Tibial nerve (tissue), 4 donors: ENCODE data around the gene TYRO3. TPM values are rescaled to one million over a fixed set of nuclear protein-coding genes. Genes with fewer than 3 reads are reported as not detected.
A peak's percentile ranks its signal among the peaks of the same experiment; 100 is the strongest.

Experiments used
- DNase-seq, 2 donors: peaks; one replicate each; pipeline ENCODE4 v3.0.0-alpha.2; 2019; ENCODE audit warnings: low spot score in 2 of 2
- H3K27ac ChIP-seq, 4 donors: fragments of 200-600 bp; sonication (generic) in 3 of 4; one replicate each; pipeline ENCODE4 v1.5.1; 2017 to 2019; ENCODE audit warnings: mild to moderate bottlenecking in 1 of 4
- H3K27me3 ChIP-seq, 2 donors: fragments of 200-600 bp; sonication (generic) in 1 of 2; one replicate each; pipeline versions ENCODE4 v1.5.1 to v1.6.0; 2017 to 2019
- H3K36me3 ChIP-seq, 3 donors: fragments of 200-600 bp; sonication (generic); one replicate each; pipeline ENCODE4 v1.5.1; 2018 to 2019
- H3K4me1 ChIP-seq, 4 donors: fragments of 200-600 bp; sonication (generic) in 3 of 4; one replicate each; pipeline ENCODE4 v1.5.1; 2017 to 2019
- H3K4me3 ChIP-seq, 4 donors: fragments of 200-600 bp; sonication (generic) in 3 of 4; one replicate each; pipeline ENCODE4 v1.5.1; 2017 to 2019; ENCODE audit warnings: mild to moderate bottlenecking in 1 of 4, moderate library complexity in 1 of 4
- H3K9me3 ChIP-seq, 4 donors: fragments of 200-600 bp; sonication (generic) in 3 of 4; one replicate each; pipeline ENCODE4 v1.5.1; 2017 to 2019
- EP300 ChIP-seq, 2 donors: sonication (generic); formaldehyde crosslinking; IDR thresholded peaks; one replicate each; pipeline ENCODE4 v1.6.1; 2017; ENCODE audit warnings: antibody characterized with exemption in 2 of 2, mild to moderate bottlenecking in 1 of 2
- POLR2A ChIP-seq, 2 donors: fragments of 450-650 bp; IDR thresholded peaks; one replicate each; pipeline ENCODE4 v1.6.1; 2017; ENCODE audit warnings: antibody characterized with exemption in 2 of 2, mild to moderate bottlenecking in 2 of 2, moderate library complexity in 2 of 2
- WGBS, 2 donors: methylation state at CpG; one replicate each; pipeline ENCODE4 v1.1.5; 2018; 5-methylcytosine and 5-hydroxymethylcytosine counted together
- total RNA-seq, 4 donors: library from RNA; depleted of rRNA; stranded (reverse); fragments of >200 nt; gene quantifications; one replicate each; pipeline ENCODE4 v1.1.0, GENCODE V29; 2016
- TF ChIP-seq, protein P1 (sequence below), 5 experiments: fragments of 200-600 bp in 3 of 5; fragments of 450-650 bp in 2 of 5; sonication (generic) in 3 of 5; IDR thresholded peaks; one replicate each; pipeline ENCODE4 v1.5.1; 2016 to 2019; ENCODE audit warnings: antibody characterized with exemption in 5 of 5, mild to moderate bottlenecking in 3 of 5, moderate library complexity in 2 of 5

TYRO3 gene
- total RNA-seq, 4 donors from 2014 or later, result 21.0 to 28.5 (median 23.9) TPM

DNA sequence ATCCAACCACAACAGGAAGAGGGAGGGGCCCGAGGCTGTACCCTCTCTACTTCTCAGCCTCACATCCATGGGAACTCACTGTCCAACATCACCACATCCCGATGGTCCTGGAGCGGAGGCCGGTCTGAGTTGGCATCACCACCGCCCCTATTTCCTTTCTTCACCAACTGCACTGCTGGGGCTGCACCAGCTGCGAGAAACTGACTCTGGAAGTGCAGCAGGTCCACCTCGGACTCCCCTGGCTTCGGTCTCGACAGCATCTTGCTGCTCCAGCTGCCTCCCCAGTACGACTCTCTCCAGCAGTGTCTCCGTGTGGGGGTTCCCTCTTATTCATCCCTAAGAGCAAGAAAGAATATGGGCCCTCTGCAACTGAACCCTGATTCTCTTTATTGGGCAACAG lies 22.1 kb upstream of the TYRO3 start:
- WGBS, 2 donors, result 90 to 97% methylated on average over 11 of the region's 11 CpGs
- H3K27ac ChIP-seq, result no peak overlapping the region
- H3K9me3 ChIP-seq, result no peaks in the 10 kb centered on the region
- no peak overlapping the region for H3K4me3 ChIP-seq
- H3K27me3 ChIP-seq, result no peaks in the 10 kb centered on the region
- H3K4me1 ChIP-seq, result no peaks in the 10 kb centered on the region
- no peak for TF ChIP-seq POLR2A (IDR thresholded peaks at IDR 0.05)
- no peak for TF ChIP-seq EP300 (IDR thresholded peaks at IDR 0.05)
- TF ChIP-seq, protein P1, sequence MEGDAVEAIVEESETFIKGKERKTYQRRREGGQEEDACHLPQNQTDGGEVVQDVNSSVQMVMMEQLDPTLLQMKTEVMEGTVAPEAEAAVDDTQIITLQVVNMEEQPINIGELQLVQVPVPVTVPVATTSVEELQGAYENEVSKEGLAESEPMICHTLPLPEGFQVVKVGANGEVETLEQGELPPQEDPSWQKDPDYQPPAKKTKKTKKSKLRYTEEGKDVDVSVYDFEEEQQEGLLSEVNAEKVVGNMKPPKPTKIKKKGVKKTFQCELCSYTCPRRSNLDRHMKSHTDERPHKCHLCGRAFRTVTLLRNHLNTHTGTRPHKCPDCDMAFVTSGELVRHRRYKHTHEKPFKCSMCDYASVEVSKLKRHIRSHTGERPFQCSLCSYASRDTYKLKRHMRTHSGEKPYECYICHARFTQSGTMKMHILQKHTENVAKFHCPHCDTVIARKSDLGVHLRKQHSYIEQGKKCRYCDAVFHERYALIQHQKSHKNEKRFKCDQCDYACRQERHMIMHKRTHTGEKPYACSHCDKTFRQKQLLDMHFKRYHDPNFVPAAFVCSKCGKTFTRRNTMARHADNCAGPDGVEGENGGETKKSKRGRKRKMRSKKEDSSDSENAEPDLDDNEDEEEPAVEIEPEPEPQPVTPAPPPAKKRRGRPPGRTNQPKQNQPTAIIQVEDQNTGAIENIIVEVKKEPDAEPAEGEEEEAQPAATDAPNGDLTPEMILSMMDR (IDR thresholded peaks at IDR 0.05), result no peak
- no peak for DNase-seq
- peaks cover 0 to 54% (median 12%) of the 10 kb centered on the region in 3 donors for H3K36me3 ChIP-seq

- Histone ChIP-seq H3K4me1 (peaks cover 0 to 12% (median 3%) of the 10 kb centered on the region in 4 donors), H3K36me3 (no peaks in the 10 kb centered on the region), H3K4me3 (peak overlapping the region; percentile 66 to 80 (median 72)), H3K27ac (peak overlapping the region in 3 of 4 donors; percentile 74 to 80 (median 77)), H3K9me3 (no peaks in the 10 kb centered on the region), H3K27me3 (no peaks in the 10 kb centered on the region)
- no peak for TF ChIP-seq POLR2A (IDR thresholded peaks at IDR 0.05)
- no peak for DNase-seq
- 9 to 11% methylated on average over 8 of the region's 8 CpGs for WGBS, 2 donors
These were observed 15.5 kb upstream of the TYRO3 start for GRCh38 chr15:41543521-41543870.

GRCh38 chr15:41544650-41545015 lies 14.4 kb upstream of the TYRO3 start:
- H3K27ac ChIP-seq, result peak overlapping the region in 1 of 4 donors; percentile 80
- no peaks in the 10 kb centered on the region for H3K27me3 ChIP-seq
- no peaks in the 10 kb centered on the region for H3K9me3 ChIP-seq
- 78% methylated on average over 11 to 15 of the region's 15 CpGs for WGBS, 2 donors
- no peak for DNase-seq
- peak overlapping the region; percentile 66 to 80 (median 72) for H3K4me3 ChIP-seq
- peaks cover 0 to 12% (median 3%) of the 10 kb centered on the region in 4 donors for H3K4me1 ChIP-seq
- TF ChIP-seq EP300 (IDR thresholded peaks at IDR 0.05) (no peak), POLR2A (IDR thresholded peaks at IDR 0.05) (no peak)
- TF ChIP-seq, protein P1 (IDR thresholded peaks at IDR 0.05), result no peak
- no peaks in the 10 kb centered on the region for H3K36me3 ChIP-seq

GRCh38 chr15:41545218-41545617 lies 13.8 kb upstream of the TYRO3 start:
- TF ChIP-seq EP300 (IDR thresholded peaks at IDR 0.05) (no peak), POLR2A (IDR thresholded peaks at IDR 0.05) (no peak)
- TF ChIP-seq, protein P1 (IDR thresholded peaks at IDR 0.05), result no peak
- 95 to 96% methylated on average over 3 of the region's 3 CpGs for WGBS, 2 donors
- Histone ChIP-seq H3K9me3 (no peaks in the 10 kb centered on the region), H3K27ac (no peak overlapping the region), H3K4me1 (peaks cover 0 to 12% (median 3%) of the 10 kb centered on the region in 4 donors), H3K4me3 (no peak overlapping the region), H3K27me3 (no peaks in the 10 kb centered on the region), H3K36me3 (no peaks in the 10 kb centered on the region)
- no peak for DNase-seq

GRCh38 chr15:41546851-41547786 lies 11.9 kb upstream of the TYRO3 start:
- peaks cover 0 to 12% (median 3%) of the 10 kb centered on the region in 4 donors for H3K4me1 ChIP-seq
- H3K27ac ChIP-seq, result no peak overlapping the region
- no peak overlapping the region for H3K4me3 ChIP-seq
- TF ChIP-seq, protein P1 (IDR thresholded peaks at IDR 0.05), result no peak
- TF ChIP-seq EP300 (IDR thresholded peaks at IDR 0.05) (no peak), POLR2A (IDR thresholded peaks at IDR 0.05) (no peak)
- WGBS, 2 donors, result 80 to 82% methylated on average over 13 of the region's 13 CpGs
- no peaks in the 10 kb centered on the region for H3K27me3 ChIP-seq
- H3K36me3 ChIP-seq, result no peaks in the 10 kb centered on the region
- no peak for DNase-seq
- no peaks in the 10 kb centered on the region for H3K9me3 ChIP-seq
